AG09309 (cell line): ENCODE measurements around the gene FNBP1.
A peak's percentile ranks its signal among the peaks of the same experiment; 100 is the strongest.

ENCODE experiments used
- DNase-seq: peaks from one replicate; pipeline ENCODE4 v3.0.0-alpha.2; 2010; ENCODE audit warnings: low read depth
- H3K4me3 ChIP-seq: 2 replicates; pipeline ENCODE4 v1.5.1; 2011; ENCODE audit warnings: mild to moderate bottlenecking, low read depth, low read length, moderate library complexity; ENCODE audit not compliant: control insufficient read depth
- CTCF ChIP-seq: IDR thresholded peaks from 2 replicates; pipeline ENCODE4 v1.5.1; 2011; ENCODE audit warnings: mild to moderate bottlenecking, low read depth, low read length, inconsistent platforms; ENCODE audit not compliant: insufficient read depth, control insufficient read depth; ENCODE audit errors: missing control alignments

The FNBP1 gene

GRCh38 chr9:130051855-130052254 is 8.9 kb upstream of the FNBP1 start:
- no peak for TF ChIP-seq CTCF
- H3K4me3 ChIP-seq = no peak overlapping the region
- no peak for DNase-seq

GRCh38 chr9:130050462-130050861 is 7.5 kb upstream of the FNBP1 start:
- H3K4me3 ChIP-seq = no peak overlapping the region
- no peak for TF ChIP-seq CTCF
- DNase-seq = no peak

- DNase-seq = no peak
- TF ChIP-seq CTCF = no peak
Measured at GRCh38 chr9:130049431-130050210, 6.6 kb upstream of the FNBP1 start.

GRCh38 chr9:130045725-130046450 is 2.9 kb upstream of the FNBP1 start:
- H3K4me3 ChIP-seq = no peak overlapping the region
- no peak for TF ChIP-seq CTCF
- DNase-seq = no peak

More at GRCh38 chr9:130049431-130050210, 6.6 kb upstream of the FNBP1 start:
- H3K4me3 ChIP-seq = no peak overlapping the region

GRCh38 chr9:130043654-130044623 is 950 bp upstream of the FNBP1 start:
- TF ChIP-seq CTCF = no peak
- peak overlapping the region; percentile 95 for H3K4me3 ChIP-seq
- DNase-seq = no peak

GRCh38 chr9:130042406-130042884 is 544 bp downstream of the FNBP1 start:
- H3K4me3 ChIP-seq = peak overlapping the region; percentile 95
- no peak for DNase-seq
- no peak for TF ChIP-seq CTCF
